ENCODE data around the gene RBM23.
A peak's percentile ranks its signal among the peaks of the same experiment; 100 is the strongest.
"Not testable (repeated sequence)": the region's sequence is repeated elsewhere in the genome, so short reads cannot be mapped to it uniquely, and the experiment has no call there.

The RBM23 gene
- total RNA-seq: 148 to 186 (median 158) reads per million in 4 experiments

DNA sequence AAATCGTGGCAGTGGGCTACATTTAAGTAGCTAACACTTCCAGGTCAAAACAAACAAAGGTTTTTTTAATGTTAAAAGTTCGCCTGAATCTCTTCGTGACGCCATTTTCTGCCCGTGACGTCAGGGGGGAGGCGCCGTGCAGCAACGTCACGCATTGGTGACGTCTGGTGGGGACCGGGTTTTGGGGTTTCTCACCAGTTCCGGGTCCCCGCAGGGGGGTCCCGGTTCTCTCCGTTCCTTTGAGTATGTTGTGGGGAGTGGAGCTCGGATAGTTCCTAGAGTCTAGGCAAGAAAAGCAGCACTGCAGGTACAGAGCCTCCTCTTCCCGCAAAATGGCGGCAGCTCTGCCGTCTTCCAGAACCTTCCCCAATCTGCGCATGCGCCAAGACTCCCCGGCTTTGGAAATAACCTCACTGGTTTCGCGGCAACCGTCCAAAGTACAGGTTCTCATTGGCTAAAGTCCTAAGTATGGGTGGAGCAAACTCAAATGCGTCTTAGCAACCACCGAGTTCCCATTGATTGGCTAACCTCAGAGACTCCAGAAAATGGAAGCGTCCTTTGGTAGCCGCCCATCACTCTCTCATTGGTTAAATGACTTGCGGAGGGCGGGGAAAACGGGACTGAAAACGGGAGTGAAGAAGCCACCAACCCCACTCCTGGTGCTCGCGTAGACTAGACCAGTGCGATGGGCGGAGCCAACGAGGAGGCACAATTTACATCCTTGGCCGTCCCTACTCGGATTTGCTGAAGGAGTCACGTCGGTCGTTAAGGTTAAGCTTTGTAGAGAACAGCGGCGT lies at the start of gene RBM23:
TSS of gene RBM23 (minus strand) at position 346 of the 797 bp plus-strand sequence.
- DNase-seq: peak; percentile 100

- DNase-seq: no peak
These were observed 47.9 kb upstream of the RBM23 start for GRCh38 chr14:22966783-22967269.

DNA sequence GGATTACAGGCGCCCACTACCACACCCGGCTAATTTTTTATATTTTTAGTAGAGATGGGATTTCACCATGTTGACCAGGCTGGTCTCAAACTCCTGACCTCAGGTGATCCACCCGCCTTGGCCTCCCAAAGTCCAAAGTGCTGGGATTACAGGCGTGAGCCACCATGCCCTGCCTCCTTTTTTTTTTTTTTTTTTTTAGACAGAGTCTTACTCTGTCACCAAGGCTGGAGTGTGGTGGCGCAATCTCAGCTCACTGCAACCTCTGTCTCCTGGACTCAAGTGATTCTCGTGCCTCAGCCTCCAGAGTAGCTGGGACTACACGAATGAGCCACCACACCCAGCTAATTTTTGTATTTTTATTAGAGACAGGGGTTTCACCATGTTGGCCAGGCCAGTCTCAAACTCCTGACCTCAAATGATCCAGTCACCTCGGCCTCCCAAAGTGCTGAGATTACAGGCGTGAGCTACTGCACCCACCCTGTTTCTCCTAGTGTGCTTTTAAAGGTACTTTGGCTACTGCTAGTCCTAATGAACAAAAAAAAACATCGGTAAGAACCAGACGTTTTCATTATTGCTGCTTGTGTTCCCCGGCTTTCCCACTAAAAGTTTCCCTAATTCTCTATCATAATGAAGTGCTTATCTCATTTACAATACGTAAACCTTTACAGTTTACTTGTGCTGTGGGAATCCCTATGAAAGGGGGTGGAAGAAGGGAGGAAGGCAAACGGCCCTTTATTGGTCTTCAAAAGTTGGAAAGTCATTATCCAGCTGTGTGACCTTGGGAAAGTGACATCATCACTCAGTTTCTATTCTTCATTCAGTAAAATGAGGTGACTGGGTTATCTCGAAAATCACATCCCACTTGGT lies 47.2 kb upstream of the RBM23 start:
- not testable (repeated sequence) for DNase-seq

- no peak for DNase-seq
These were observed 43.2 kb upstream of the RBM23 start for GRCh38 chr14:22962061-22962676.

GRCh38 chr14:22955702-22956569 lies 37.0 kb upstream of the RBM23 start:
- no peak for DNase-seq

DNA sequence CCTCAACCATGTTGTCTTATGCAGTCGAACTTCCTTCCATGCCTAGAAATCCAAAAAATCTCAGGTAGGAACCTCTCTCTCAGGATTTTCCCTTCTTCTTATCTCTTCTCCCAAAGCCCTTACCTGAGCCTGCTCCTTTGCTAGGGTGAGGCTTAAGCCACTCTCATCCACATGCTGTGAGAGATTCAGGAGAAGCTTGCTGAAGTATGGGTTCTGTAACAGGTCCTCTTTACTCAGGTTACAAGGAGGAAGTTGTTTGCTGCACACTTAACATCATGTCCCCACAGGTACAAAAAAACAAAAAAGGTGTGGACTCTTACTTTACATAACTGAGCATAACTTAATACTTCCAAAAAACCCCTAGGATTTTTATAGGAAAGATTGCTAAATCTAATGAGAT lies 33.5 kb upstream of the RBM23 start:
- DNase-seq: no peak

- DNase-seq: not testable (repeated sequence)
These were observed 32.8 kb upstream of the RBM23 start for GRCh38 chr14:22951795-22952194.

GRCh38 chr14:22945642-22946041 lies 26.7 kb upstream of the RBM23 start:
- no peak for DNase-seq

DNA sequence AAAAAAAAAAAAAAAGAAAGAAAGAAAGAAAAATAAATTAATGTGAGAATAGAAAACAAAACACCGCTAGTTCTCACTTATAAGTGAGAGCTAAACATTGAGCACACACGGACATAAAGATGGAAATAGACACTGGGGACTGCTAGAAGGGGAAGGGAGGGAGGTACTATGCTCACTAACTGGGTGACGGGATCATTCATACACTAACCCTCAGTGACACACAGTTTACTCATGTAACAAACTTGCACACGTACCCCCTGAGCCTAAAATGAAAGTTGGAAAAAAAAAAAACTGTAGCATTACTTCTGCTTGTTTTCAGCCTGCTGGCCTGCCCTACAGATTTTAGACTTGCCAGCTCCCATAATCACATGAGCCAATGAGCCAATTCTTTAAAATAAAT lies 20.7 kb upstream of the RBM23 start:
- no peak for DNase-seq

GRCh38 chr14:22935156-22935555 lies 16.2 kb upstream of the RBM23 start:
- DNase-seq: no peak

DNA sequence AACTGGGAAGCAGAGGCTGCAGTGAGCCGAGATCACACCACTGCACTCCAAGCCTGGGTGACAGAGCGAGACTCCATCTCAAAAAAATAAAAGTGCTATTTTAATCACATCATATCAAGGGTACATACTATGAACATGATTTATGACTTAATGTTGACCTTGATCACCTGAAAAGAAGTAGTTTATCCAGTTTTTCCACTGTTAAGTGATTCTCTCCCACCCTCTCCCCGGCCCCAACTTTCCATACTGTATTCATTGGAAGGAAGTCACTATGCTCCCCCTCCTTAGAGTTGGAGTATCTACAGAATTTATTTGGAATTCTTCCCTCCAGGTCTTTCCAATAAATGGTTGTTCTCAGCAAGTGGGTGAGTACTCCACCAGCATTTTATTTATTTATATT lies 13.2 kb upstream of the RBM23 start:
- no peak for DNase-seq

- no peak for DNase-seq
These were observed 11.0 kb upstream of the RBM23 start for GRCh38 chr14:22929961-22930364.

GRCh38 chr14:22929104-22929960 lies 10.4 kb upstream of the RBM23 start, which contains the start of gene PRMT5:
Gene PRMT5 (minus strand): TSS chr14:22929376. CDS start chr14:22929361, 15 bp downstream.
- DNase-seq: peak; percentile 100

GRCh38 chr14:22928237-22929103 lies 9.5 kb upstream of the RBM23 start:
- no peak for DNase-seq

DNA sequence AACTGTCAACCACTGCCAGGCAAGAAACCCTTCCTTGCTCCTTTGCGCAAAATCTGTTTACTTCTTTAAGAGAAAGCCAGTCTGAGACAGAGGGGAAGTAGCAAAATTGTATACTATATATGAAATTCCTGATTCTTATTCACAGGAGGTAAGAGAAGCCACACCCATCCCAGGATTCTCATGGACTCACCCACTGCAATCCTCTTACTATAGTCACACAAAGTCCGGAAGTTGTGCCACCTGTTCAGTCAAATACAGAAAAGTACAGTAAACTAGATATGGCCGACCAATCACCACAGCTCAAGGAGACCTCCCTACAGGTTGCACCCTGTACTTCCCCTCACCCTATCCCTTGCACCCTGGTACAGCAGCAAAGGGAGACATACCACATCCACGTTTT lies 7.4 kb upstream of the RBM23 start:
- no peak for DNase-seq

- DNase-seq: no peak
These were observed 6.6 kb upstream of the RBM23 start for GRCh38 chr14:22925513-22925912.

DNA sequence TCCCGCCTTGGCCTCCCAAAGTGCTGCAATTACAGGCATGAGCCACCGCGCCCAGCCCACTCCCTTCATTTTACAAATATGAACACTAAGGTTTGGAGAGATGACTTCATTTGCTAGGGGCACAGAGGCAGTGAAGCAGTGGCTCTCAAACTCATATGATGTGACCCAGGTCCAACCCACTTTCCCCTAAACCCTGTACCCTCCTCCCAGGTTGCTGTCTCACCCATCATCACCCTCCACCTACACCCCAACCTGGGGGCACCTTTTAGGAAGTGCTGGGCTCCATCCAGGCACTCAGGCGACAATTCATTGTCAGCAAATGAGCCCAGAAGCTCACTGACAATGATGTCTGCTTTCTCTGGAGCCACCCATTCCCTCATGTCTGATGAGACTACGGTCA lies 4.8 kb upstream of the RBM23 start:
- no peak for DNase-seq

- no peak for DNase-seq
These were observed 3.3 kb upstream of the RBM23 start for GRCh38 chr14:22922294-22922693.

DNA sequence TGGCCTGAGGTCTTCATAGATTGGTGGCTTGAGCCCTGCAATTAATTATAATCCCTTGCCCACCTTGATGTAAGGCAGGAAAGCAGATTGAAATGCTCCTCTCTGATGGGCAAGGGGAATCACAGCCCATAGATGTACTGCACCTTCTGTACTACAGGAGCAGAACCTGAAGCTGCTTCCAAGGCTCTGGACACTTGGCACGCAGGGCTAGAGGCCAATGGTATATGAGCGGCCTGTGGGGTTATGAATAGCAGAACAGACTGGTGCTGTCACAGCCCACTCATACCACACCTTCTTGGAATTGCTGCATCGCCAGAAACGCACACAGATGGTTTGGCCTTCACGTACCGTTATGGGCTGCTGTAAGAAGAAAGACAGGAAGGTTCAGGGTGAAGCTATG lies 1.7 kb upstream of the RBM23 start:
- DNase-seq: no peak

GRCh38 chr14:22919601-22919921 lies 612 bp upstream of the RBM23 start:
- DNase-seq: no peak

Data from effector CD8-positive, alpha-beta T cell (primary cell).